SHP77 treated with DMSO at 0.1 percent for 48 hours (cell line): ENCODE data around the gene LTF.
"Not testable (repeated sequence)": the region's sequence is repeated elsewhere in the genome, so short reads cannot be mapped to it uniquely, and the experiment has no call there.

ENCODE experiments used
- DNase-seq: peaks from one replicate; lab custom pipeline; 2025; lab: John Stamatoyannopoulos, UW

Gene LTF

DNA sequence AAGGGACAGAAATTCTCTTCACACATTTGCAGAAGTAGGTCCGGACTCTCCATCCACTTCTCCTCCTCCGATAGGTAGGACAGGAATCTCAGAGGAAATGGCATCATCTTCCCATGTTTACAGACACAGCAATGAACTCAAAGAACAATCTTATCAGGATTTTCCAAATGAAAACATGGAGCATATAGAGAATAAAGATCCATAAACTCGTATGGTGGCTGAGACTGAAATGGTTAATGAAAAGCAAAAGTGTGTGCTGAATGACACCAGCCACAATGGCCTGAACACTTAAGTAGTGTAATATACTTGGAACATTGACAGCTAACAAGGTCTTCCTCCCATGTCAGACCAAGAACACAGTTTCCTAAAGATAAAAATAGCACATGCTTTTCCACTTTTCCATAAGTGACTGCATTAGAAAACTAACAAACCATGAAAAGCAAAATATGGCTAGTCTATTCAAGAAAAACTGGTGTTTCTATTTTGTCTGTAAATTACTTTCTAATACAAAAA, 51.9 kb downstream of the LTF start:
- DNase-seq = no peak

DNA sequence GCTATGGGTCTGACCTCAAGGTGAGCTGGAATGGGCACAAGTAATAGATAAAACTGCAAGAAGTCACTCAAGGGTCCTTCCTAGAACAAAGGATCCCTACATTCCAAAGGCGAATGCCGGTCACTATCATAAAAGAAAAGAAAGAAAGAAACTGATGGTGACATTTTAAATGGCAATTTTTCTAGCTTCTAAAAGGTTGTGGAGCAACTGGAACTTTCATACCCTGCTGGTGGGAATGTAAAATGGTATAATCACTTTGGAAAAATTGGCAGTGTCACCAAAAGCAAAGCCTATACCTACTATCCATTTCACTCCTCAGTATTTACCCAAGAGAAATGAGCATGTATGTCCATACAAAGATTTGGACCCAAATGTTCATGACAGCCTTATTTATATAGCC, 53.4 kb downstream of the LTF start:
- DNase-seq = no peak

DNA sequence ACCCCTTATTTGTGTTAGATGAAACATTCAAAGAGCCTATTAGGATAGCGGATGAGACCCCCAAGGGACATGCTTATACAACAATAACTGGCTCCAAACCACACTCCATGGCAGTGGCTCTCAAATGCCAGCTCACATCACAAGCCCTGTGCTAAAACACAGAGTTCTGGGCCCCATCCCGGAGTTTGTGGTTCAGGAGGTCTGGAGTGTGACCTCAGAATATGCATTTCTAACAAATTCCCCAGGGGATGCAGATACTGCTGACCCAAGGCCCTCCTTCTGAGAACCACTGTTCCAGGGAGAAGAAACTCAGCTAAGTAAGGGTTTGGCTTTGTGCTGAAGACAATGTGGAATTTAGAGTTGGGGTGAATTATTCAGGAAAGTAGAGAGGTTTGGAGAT, 54.0 kb downstream of the LTF start:
- no peak for DNase-seq

DNA sequence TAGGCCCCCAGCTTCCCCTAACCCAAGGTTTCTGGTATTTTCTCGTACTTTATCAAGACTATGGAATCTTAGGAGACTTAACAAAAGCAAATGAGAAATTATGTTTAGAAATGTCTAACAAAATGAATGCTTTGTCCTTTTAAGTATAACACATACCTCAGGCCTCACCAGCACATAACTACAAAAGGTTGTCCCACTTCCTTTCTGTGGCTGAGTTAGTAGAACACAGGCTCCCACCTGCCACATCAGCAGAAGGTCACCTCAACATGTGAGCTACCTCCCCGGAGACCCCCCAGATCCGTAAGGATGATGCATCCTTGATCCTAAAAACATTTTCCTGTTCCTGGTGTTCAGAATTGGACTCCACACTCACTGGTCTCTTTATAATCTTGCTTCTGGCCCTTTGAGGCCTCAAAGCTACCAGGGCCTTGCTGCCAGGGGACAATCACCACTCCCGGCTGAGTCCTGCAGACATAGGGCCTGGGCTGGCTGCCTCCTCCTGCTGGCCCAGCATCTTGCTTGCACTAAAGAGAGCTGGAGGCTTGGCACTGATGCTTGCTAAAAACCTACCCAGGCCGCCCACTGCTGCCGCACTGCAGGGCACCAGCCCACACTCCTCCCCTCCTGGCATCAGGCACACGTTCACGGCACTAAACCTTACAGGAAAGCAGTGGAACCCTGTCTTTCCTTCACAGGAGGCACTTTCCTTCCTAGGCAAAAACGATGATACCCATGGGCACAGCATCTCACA, 54.8 kb downstream of the LTF start:
- no peak for DNase-seq

DNA sequence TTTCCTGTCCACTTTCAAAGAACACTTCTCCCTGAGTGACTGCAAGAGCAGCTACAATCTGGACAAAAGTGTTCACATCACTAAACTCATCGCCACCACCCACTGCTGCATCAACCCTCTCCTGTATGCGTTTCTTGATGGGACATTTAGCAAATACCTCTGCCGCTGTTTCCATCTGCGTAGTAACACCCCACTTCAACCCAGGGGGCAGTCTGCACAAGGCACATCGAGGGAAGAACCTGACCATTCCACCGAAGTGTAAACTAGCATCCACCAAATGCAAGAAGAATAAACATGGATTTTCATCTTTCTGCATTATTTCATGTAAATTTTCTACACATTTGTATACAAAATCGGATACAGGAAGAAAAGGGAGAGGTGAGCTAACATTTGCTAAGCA, 55.9 kb downstream of the LTF start:
- no peak for DNase-seq

DNA sequence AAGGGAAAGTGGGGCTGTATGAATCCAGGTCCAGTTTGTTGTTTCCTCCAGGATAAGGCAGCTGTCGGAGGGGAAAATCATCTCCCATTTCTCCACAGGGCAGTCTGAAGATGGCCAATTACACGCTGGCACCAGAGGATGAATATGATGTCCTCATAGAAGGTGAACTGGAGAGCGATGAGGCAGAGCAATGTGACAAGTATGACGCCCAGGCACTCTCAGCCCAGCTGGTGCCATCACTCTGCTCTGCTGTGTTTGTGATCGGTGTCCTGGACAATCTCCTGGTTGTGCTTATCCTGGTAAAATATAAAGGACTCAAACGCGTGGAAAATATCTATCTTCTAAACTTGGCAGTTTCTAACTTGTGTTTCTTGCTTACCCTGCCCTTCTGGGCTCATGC, 56.7 kb downstream of the LTF start:
- no peak for DNase-seq

DNA sequence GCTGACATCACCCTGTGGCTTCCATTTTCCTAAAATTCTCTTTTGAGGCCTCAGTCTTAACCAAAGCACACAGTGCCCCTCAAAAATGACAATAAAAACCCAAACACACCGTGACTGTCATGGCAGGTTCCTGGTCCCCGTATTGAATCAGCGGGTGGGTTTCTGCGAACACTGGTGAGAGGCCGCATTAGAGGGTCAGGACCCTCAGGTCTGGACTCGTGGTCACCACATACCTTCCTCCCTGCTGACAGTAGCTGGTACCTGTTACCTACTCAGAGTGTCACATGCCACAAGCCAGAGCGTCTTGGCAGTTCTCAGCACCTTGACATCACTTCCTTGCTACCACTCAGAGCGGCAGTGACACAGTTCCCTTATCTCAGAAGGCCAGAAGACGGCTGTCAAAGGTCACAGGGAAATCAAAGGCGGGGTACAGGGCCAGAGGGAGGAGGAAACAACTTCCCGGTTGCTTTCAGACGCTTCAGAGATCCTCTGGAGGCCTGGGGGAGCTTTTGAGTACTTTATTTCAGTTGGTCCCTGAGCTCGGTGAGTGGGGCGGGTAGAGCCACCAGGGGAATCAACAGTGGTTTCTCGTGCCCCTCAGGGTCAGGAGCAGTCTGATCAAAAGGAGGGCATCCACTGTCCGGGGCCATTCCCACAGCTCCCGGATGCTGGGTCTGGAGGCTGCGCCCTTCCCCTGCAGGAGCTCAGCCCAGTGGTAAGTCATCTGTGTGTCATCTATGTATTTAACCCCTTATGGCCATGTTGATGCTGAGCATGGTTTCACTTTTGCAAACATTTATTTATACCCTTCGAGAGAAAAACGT, 57.7 kb downstream of the LTF start, which contains the start of the genes CCR5AS and CCRL2:
TSS of gene CCR5AS (minus strand) at position 279 of the 824 bp plus-strand sequence.
TSS of gene CCRL2 (plus strand) at position 472 of the 824 bp plus-strand sequence. CDS start 821 bp downstream, outside the sequence.
- no peak for DNase-seq

DNA sequence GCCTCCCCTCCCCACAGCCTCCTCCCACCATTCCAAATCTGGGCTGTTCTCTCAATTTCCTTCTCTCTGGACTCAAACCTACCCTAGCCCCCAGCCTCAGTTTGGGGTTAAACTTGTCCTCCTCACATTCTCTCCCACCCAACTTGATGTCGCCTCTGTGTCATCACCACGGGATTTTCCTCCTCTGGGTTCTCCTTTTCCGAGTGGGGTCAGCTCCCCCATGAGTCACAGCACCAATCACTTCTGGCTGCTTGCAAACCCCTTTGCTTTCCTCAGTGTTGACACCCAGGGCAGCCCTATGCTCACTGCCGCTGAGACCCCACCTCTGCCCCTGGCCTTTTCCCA, 58.3 kb downstream of the LTF start:
- DNase-seq = no peak

DNA sequence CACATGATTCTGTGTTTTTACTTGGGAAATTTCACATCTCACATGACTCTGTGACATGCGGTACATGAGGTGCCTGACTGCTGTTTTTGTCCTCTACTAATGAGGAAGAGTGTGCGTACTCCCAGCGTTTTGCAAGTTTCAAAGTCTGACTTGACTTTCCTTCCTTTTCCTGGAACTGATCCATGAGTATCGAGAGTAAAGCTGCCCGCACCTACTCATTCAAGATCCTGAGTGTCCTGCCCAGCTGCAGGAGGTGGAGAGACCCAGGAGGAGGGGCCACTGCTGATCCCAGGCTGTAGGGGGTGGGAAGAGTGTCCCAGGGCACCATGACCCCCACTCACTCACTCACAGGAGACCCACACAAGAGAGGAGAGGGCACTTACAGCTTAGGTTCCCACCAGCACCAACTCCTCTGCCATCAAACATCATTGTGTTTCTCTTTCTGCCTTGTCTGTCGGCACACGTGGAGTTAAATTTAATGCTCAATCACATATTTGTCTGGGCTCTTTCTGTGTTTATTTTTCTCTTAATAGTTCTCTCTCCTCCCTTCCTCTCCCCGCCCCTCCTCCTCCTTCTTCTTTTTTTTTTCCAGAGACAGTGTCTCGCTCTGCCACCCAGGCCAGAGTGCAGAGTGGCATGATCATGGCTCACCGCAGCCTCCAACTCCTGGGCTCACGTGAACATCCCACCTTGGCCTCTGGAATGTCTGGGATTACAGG, 59.2 kb downstream of the LTF start:
- no peak for DNase-seq

DNA sequence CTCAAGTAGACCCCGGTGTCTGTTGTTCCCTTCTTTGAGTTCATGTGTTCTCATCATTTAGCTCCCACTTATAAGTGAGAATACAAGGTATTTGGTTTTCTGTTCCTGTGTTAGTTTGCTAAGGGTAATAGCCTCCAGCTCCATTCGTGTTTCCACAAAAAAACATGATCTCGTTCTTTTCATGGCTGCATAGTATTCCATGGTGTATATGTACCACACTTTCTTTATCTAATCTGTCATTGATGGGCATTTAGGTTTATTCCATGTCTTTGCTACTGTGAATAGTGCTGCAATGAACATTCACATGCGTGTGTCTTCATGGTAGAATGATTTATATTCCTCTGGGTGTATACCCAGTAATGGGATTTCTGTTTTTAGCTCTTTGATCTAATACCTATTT, 61.8 kb downstream of the LTF start:
- not testable (repeated sequence) for DNase-seq

DNA sequence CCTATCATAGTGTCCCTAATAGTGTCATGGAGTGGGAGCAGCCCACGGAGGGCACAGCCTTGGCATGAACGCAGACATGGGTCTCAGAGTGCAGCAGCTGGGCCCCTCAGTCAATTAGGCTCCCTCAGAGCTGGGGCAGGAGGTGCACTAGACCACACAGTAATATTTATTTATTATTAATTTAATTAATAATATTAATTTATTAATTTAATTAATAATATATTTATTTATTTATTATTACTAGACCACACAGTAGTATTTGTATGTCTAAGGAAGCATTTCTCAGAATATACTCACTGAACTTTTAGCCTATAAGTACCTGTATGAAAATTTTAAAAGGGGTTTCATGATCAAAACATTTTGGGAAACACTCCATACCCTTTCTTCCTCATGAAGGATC, 63.1 kb downstream of the LTF start:
- no peak for DNase-seq

DNA sequence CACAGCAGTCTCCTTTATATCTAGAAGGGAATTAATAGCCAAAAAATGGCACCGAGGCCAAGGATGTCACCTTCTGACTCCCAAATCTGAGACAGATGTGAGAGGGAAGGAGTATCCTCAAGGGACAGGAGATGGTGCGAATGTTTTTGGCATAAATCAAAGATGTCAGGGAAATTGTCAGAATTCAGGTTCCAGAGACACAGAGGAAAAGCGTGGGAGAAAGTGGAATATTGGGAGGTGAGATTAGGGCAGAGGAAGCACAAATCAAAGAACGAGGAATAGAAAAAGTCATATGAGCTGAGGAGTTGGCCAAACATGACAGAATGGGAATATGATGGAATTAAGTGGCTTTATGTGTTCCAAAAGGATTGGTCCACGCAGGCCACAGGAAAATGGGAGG, 63.9 kb downstream of the LTF start:
- no peak for DNase-seq

DNA sequence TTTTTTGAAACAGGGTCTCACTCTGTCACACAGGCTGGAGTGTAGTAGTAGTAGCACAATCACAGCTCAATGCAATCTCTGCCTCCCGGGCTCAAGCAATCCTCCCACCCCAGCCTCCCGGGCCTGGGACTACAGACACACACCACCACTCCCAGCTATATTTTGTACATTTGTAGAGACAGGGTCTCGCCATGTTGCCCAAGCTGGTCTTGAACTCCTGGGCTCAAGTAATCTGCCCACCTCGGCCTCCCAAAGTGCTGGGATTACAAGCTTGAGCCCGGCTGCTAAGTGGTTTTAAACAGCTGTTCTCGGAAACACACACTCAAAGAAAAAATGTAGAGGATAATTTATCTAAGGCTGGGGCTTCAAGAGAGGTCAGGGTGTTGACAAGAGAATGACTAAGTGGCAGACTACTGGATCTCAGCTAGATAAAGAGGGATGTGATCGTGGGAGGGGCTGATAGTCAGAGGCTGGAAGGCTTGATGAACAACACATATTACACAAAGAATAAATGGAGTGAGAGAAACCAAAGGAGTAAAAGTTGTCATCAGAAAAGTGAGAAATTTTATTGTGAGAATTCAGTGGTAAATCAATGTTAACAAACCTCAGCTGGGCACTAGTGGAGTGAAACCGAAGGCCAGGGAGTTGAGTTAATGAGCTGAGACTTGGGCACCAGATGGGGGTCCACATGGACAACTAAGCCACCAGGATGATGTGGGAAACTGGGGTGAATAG, 64.5 kb downstream of the LTF start:
- no peak for DNase-seq

DNA sequence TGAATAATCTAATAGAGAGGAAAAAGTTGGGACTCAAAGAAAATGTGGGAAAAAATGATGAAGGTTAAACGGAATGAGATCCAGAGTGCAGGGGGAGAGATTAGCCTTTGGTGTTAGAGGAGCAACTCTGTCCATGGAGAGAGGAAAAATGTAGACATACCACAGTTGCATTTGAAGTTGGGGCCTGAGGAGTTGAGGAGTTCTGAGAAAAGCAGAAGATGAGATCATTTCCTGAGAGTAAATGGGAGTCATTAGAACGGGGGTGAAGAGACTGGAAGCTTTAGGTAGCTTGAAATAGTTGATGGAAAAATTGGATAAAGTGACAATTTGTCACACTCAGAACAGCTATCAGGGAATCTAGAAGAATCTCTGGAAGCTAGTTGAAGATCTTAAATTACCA, 65.1 kb downstream of the LTF start:
- no peak for DNase-seq

DNA sequence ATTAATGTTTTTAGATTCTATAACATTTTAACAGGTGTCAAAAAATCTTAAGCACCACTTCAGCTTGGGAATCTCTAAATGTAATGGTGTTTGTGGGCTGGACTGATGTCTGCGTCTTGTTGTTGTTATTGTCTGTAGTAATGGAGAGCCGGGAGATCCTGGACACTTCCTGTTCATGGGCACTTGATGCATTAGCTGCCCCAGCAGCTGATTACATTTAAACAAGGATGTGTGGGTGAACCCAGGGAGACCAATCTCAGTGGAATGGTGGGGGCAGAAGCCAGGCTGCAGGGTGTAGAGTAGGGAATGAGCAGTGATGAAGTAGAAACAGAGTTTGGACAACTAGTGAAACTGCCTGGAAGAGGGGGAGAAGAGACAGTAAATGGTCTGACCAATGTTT, 65.6 kb downstream of the LTF start:
- DNase-seq = no peak

DNA sequence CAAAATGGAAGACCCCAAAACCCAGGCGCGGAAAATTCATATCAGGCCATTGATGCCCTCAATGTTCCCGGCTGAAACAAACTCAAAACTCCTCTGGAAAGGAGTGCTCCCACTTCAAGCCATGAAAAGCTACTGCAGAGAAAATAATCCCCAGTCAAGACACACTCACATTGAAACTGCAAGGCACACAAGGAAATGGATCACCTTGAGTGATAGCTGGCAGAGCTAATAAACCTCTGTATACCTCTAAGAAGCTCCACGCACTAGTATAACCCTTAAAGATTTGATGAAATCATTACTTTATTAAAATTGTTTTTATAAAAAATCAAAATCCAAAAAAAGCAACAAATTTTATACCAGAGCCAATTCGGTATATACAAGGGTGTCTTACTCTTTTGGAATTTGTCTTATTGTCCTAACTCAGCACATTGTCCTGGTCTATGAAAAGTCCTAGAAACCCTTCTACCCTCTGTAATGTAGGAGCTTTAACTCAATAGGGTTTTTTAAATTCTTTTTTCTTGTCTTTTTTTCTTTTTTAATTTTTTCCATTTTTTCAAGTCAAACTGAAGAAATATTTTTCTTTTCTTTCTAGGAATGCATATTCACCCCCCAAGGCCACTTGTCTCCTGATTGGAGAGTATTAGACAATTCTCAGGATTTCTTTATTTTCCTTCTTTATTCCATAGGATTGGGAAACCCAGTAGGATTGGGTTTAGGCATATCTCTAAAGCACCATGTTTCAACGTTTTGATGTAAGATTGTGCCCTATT, 66.3 kb downstream of the LTF start:
- DNase-seq = no peak

DNA sequence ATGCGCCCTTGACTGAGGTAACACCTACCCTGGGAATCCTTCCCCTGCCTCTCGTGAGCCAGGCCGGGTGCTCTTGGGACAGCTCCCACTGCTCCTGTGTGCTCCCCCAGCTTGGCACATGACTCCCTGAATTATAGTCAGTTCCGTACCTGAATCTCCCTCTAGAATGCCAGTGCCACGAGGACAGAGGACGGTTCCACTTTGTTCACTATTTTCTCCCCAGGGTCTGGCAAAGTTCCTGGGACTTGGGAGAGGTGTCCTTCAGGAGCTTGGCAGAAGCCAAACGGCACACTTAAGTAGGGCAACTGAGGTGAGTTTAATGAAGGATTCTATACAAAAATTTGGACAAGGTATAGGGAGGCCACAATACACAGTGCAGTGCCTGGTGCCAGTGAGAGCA, 67.6 kb downstream of the LTF start:
- DNase-seq = no peak

DNA sequence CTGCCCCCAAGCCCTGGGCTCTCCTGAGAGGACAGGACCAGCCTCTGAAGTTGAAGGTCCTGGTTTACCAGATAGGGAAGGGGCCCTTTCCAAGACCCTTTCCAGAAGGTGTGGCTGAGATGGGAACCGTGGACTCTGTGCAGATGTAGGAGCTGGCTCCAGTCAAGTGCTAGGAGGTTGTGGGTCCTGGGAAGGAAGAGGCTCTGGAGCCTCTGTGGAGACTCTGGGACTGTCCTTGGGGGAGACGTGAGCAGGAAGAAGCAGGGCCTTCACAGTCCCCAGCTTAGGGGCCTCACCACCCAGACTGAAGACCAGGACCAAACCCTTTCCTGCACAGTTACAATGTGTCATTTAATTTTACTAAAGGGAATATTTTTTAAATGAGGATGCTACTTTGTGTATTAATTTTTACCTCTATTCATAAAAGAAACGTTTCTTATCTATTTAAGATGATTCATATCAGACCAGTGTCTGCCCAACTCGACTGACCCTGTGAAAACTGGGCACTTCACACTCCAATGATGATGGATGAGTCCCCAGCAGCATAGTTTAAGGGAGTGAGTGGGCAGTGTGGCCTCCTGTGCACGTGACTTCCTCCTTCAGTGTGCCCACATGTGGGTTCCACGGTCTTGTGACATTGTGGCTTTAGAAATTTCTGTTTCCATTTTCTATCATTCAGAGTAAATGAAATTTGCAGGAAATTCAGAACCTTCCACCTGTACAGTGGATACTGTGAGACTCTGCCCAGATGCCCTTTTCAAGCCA, 68.8 kb downstream of the LTF start:
- no peak for DNase-seq

DNA sequence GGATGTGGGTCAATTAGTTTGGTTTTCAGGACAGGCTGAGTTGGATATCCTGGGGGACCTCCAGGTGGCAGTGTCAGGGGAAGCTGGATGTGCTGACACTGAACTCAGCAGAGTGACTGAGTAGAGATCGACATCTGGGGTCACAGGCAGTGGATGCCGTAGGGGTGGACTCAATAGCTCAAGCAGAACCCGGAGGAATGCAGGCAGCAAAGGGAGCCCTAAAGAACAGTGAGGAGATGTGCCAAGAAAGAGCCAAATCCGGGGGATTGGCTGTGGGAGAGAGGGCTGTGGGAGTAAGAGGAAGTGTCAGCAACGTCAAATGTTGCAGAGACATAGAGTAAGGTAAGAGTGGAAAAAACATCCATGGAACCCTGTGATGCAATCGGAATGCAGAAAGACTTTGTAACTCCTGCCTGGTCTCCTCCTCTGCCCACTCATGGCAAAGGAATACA, 69.5 kb downstream of the LTF start:
- no peak for DNase-seq
